Colonic mucosa (tissue), 4 donors: ENCODE results near the gene BRIP1. TPM values are rescaled to one million over a fixed set of nuclear protein-coding genes. Genes with fewer than 3 reads are reported as not detected.
"Not testable (repeated sequence)": the region's sequence is repeated elsewhere in the genome, so short reads cannot be mapped to it uniquely, and the experiment has no call there.

ENCODE experiments used
- DNase-seq: peaks from one replicate; pipeline ENCODE4 v3.0.0-alpha.2; 2020
- H3K27ac ChIP-seq: fragments of 200-600 bp; one replicate; pipeline ENCODE4 v1.8.0; 2021
- H3K27me3 ChIP-seq: fragments of 200-600 bp; one replicate; pipeline ENCODE4 v1.8.0; 2021
- H3K36me3 ChIP-seq: fragments of 200-600 bp; one replicate; pipeline ENCODE4 v1.8.0; 2021
- H3K4me1 ChIP-seq: fragments of 200-600 bp; one replicate; pipeline ENCODE4 v1.8.0; 2021; ENCODE audit warnings: mild to moderate bottlenecking
- H3K4me3 ChIP-seq: fragments of 200-600 bp; one replicate; pipeline ENCODE4 v1.8.0; 2021
- H3K9ac ChIP-seq, 2 donors: one replicate each; pipeline ENCODE4 v1.7.0; 2013; ENCODE audit warnings: control low read depth in 2 of 2, low read depth in 2 of 2, low read length in 2 of 2
- H3K9me3 ChIP-seq: fragments of 200-600 bp; one replicate; pipeline ENCODE4 v1.8.0; 2021
- intact Hi-C: fragments of 100-400 bp; cut with DNase I; formaldehyde crosslinking; loops from one replicate; pipeline ENCODE4 v1.14.1; 2022
- total RNA-seq, 2 donors: library from RNA; stranded (reverse); fragmentation: NEBNext Ultra II Directional in 1 of 2; extraction: Animal tissue kit (Norgen Biotek cat#: 25700) in 1 of 2; gene quantifications; one replicate each; pipeline ENCODE4 v1.2.1, GENCODE V29; 2021
- TF ChIP-seq, protein P1 (sequence below): fragments of 200-600 bp; IDR thresholded peaks from one replicate; pipeline ENCODE4 v1.8.0; 2022; ENCODE audit warnings: antibody characterized with exemption, mild to moderate bottlenecking
- donor health status: healthy.
- donor health status: DM: no; HTN: no; CAD: no.
- donor health status: DM: no; HTN: no; CAD: no.

Gene BRIP1
- total RNA-seq, 2 donors from 2014 or later: 3.3 to 10.1 TPM

GRCh38 chr17:61827649-61828395 lies 35.5 kb downstream of the BRIP1 start:
- no peak for DNase-seq
- H3K27ac ChIP-seq: no peak overlapping the region

DNA sequence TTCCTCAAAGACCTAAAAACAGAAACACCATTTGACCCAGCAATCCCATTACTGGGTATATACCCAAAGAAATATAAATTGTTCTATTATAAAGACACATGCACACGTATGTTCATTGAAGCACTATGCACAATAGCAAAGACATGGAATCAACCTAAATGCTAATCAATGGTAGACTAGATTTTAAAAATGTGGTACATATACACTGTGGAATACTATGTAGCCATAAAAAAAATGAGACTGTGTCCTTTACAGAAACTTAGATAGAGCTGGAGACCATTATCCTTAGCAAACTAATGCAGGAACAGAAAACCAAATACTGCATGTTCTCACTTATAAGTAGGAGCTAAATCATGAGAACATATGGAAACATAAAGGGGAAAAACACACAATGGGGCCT lies 36.5 kb downstream of the BRIP1 start:
- H3K9ac ChIP-seq, H3K36me3 ChIP-seq, H3K9me3 ChIP-seq, DNase-seq, intact Hi-C loops, H3K4me3 ChIP-seq, H3K27ac ChIP-seq, H3K27me3 ChIP-seq, H3K4me1 ChIP-seq: not testable (repeated sequence)

More at GRCh38 chr17:61827649-61828395, 35.5 kb downstream of the BRIP1 start:
- no peaks in the 10 kb centered on the region for H3K27me3 ChIP-seq
- H3K4me1 ChIP-seq: no peaks in the 10 kb centered on the region
- intact Hi-C loops: no loop called here
- no peaks in the 10 kb centered on the region for H3K36me3 ChIP-seq
- no peak overlapping the region for H3K4me3 ChIP-seq
- H3K9ac ChIP-seq: no peak overlapping the region
- no peaks in the 10 kb centered on the region for H3K9me3 ChIP-seq
- TF ChIP-seq, protein P1, sequence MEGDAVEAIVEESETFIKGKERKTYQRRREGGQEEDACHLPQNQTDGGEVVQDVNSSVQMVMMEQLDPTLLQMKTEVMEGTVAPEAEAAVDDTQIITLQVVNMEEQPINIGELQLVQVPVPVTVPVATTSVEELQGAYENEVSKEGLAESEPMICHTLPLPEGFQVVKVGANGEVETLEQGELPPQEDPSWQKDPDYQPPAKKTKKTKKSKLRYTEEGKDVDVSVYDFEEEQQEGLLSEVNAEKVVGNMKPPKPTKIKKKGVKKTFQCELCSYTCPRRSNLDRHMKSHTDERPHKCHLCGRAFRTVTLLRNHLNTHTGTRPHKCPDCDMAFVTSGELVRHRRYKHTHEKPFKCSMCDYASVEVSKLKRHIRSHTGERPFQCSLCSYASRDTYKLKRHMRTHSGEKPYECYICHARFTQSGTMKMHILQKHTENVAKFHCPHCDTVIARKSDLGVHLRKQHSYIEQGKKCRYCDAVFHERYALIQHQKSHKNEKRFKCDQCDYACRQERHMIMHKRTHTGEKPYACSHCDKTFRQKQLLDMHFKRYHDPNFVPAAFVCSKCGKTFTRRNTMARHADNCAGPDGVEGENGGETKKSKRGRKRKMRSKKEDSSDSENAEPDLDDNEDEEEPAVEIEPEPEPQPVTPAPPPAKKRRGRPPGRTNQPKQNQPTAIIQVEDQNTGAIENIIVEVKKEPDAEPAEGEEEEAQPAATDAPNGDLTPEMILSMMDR: no peak

DNA sequence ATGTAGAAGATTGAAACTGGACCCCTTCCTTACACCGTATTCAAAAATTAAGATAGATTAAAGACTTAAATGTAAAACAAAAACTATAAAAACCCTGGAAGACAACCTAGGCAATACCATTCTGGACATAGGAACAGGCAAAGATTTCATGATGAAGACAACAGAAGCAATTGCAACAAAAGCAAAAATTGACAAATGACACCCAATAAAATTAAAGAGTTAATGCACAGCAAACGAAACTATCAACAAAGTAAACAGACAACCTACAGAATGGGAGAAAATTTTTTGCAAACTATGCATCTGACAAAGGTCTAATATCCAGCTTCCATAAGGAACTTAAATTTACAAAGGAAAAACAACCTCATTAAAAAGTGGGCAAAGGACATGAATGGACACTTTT lies 37.1 kb downstream of the BRIP1 start:
- H3K4me3 ChIP-seq, H3K27me3 ChIP-seq, H3K9ac ChIP-seq, H3K4me1 ChIP-seq, H3K36me3 ChIP-seq, DNase-seq, H3K27ac ChIP-seq, intact Hi-C loops, H3K9me3 ChIP-seq: not testable (repeated sequence)

GRCh38 chr17:61825448-61826137 lies 37.7 kb downstream of the BRIP1 start:
- DNase-seq: no peak
- intact Hi-C loops: no loop called here
- H3K9me3 ChIP-seq: no peaks in the 10 kb centered on the region

DNA sequence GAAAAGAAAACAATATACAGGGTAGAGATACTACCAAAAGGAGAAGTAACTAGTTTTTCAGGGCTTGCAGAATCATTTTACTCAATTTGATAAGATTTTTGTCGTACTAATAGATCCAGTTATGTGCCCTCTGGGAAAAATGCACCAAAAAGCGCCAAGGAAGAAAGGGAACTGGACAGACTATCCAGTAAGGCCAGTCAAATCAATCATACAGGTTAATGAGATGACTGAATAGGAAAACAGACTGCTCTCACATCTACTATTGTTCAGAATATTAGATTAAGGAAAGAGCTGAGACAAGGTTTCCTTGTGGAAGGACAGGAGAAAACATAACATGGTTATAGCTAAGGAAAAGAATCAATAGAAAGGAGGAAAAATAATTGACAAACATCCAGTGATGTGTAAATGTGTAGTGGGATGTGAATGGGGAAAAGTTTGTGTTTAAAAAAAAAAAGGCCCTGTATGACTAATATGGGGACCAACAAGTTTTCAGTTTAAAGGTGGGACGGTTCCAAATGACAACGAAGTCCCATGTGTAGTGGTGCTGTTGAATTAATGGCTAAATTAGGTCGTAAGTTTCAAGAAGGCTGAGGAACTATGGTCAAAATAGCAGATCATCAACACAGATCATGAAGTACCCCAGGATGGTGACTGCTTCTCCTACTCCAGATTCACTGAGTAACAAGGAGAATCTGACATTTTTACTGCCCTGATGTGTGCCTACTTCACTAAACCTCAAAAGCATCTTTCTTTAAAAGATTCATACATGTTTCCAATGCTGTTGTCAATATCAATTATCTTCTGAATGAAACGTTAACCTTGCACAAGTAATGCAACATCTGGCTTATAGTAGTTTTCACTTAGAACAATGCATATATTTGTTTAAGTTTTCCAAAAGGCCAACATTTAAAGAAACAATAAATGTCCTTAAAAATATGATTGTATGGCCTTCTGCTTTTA lies 40.7 kb downstream of the BRIP1 start:
- H3K9ac ChIP-seq: no peak overlapping the region
- H3K4me1 ChIP-seq: no peaks in the 10 kb centered on the region
- H3K27ac ChIP-seq: no peak overlapping the region
- H3K27me3 ChIP-seq: no peaks in the 10 kb centered on the region
- no peaks in the 10 kb centered on the region for H3K9me3 ChIP-seq
- H3K4me3 ChIP-seq: no peak overlapping the region
- TF ChIP-seq, protein P1: no peak
- no peaks in the 10 kb centered on the region for H3K36me3 ChIP-seq
- intact Hi-C loops: no loop called here
- DNase-seq: no peak

More at GRCh38 chr17:61825448-61826137, 37.7 kb downstream of the BRIP1 start:
- Histone ChIP-seq H3K4me1 (no peaks in the 10 kb centered on the region), H3K9ac (no peak overlapping the region), H3K36me3 (no peaks in the 10 kb centered on the region), H3K27ac (no peak overlapping the region), H3K4me3 (no peak overlapping the region), H3K27me3 (no peaks in the 10 kb centered on the region)
- TF ChIP-seq, protein P1: no peak

DNA sequence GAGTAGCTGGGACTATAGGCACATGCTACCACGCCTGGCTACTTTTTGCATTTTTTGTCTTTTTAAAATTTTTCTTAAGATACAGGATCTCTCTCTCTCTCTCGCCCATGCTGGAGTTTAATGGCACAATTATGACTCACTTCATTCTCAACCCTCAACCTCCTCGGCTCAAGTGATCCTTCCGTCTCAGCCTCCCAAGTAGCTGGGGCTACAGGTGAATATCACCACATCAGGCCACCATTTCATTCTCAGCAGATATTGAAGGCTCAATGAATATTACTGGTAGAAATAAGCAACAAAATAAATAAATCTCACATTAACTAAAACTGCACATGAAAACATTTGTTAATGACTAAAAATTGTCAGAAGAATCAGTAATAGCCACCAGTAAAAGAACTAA lies 41.7 kb downstream of the BRIP1 start:
- TF ChIP-seq, protein P1: no peak
- intact Hi-C loops: no loop called here
- Histone ChIP-seq H3K9ac (no peak overlapping the region), H3K27me3 (no peaks in the 10 kb centered on the region), H3K9me3 (no peaks in the 10 kb centered on the region), H3K4me1 (no peaks in the 10 kb centered on the region), H3K4me3 (no peak overlapping the region), H3K36me3 (no peaks in the 10 kb centered on the region), H3K27ac (no peak overlapping the region)
- no peak for DNase-seq

- H3K27ac ChIP-seq, DNase-seq, H3K27me3 ChIP-seq, H3K9me3 ChIP-seq, H3K4me3 ChIP-seq, H3K9ac ChIP-seq, H3K36me3 ChIP-seq, intact Hi-C loops, H3K4me1 ChIP-seq: not testable (repeated sequence)
Measured at GRCh38 chr17:61819265-61819664, 44.1 kb downstream of the BRIP1 start.
